HG02981 (cell line): Measurements from ENCODE around the gene TMEM63A.
"Not testable (repeated sequence)": the region's sequence is repeated elsewhere in the genome, so short reads cannot be mapped to it uniquely, and the experiment has no call there.

ENCODE experiments used
- ATAC-seq: cut with Tn5 transposase; IDR thresholded peaks from one replicate; pipeline ENCODE4 v1.9.1; 2021; ENCODE audit warnings: mild to moderate bottlenecking, moderate library complexity; ENCODE audit not compliant: unreplicated experiment

TMEM63A gene

GRCh38 chr1:225881959-225882693 is at the start of gene TMEM63A:
TSS of gene TMEM63A (minus strand) at chr1:225882380. CDS start at chr1:225877580, 4,800 bp downstream.
- ATAC-seq: peak; percentile 51

GRCh38 chr1:225931270-225932136 is 49.3 kb upstream of the TMEM63A start:
- no peak for ATAC-seq

GRCh38 chr1:225930566-225930965 is 48.4 kb upstream of the TMEM63A start:
- ATAC-seq: no peak

- ATAC-seq: not testable (repeated sequence)
Observed at GRCh38 chr1:225929462-225929861, 47.3 kb upstream of the TMEM63A start.

DNA sequence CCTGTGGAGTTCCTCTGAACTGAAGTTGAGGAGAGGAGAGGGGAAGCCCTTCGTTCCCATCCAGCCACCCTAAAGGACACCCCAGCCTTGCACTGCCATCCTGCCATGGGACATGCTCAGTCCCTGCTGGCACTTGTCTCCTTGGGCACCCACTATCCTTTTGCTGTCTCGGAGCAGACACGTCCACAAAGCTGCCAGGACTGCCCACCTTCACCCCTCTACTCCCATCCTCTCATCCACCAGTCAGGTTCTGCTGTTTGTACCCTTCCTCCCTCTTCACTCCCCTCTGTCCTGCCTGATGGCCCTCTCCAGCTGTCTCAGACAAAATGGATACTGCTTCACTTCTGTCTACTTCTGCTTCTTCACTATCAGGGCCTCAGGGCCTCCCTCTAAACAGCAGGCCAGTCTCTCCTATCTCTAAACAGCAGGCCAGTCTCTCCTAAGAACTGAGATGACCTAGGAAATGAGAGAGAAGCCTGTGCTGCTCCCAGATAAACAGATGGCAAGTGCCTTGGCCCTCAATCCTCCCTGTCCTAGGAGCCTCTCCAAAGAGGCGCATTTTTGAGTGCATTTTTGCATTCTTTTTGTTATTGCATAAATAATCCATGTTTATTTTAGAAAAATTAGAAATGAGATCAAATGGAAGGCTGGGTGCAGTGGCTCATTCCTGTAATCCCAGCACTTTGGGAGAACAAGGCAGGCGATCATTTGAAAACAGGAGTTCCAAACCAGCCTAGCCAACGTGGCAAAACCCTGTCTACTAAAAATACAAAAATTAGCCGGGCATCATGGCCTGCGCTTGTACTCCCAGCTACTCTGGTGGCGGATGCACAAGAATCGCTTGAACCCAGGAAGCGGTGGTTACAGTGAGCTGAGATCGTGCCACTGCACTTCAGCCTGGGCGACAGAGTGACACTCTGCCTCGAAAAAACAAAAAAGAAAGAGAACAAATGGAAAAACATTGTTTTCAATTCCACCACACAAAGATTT is 46.3 kb upstream of the TMEM63A start:
- ATAC-seq: no peak

DNA sequence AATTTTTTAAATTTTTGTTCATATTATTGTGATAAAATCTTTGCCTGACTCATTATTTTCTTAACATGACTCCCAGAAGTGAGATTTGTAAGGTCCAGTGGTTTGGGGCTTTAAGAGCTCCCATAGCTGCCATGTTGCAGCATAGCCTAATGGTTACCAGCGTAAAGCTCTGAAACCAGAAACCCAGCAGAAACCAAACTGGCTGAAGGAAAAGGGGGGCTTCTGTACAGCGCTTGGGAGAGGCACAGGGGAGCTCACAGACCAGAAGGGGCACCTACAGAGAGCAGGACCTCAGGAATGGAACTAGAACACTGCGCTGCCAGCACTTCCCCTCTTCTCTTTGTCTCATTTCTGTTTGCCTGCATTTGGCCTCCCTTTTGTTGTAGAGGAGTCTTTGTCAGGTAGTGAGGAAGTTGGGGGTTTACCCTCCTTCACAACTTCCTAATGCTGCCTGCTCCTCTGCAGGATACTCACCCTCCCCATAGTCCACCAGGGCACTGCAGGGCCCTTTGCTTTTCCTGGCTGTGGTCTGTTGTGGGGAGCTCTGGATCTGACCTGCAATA is 44.5 kb upstream of the TMEM63A start:
- no peak for ATAC-seq

DNA sequence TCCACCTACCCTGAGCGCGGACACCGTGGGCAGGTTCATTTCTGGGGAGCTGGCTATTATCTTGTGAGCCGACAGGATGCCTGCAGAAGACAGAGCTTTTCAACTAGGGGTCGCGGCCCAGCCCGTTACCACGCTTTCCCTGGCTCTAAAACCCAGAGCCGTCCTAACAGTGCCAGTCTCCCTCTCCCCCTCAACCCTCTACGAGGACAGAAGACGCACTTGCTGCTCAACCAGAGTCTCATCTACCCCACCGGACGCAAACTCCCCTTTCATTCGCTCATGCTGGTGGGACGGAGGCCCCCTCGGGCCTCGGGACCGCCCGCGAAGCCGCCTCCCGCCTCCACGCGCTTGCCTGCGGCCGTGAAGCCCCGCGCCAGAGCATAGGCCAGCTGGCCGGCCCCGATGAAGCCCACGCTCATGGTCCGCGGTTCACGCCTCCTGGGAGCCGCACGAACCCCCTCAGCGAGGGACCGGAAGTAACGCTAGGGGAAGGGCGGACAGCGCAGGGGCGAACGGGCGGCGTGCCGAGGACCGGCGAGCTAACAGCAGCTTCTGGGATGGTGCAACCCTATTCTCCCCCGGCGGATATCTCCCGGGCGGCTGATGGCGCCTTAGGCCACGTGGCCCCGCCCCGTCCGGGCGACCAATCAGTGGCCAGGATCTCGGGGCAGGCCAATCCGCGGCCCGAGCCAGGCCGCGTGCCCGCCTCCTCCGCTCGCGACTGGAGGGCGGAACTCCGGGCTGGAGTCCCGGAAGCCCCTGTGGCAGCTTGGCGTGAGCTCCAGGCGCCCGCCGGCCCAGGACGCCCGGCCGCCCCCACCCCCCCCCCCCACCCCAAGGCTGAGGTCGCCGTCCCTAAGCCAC is 41.7 kb upstream of the TMEM63A start, which contains the start of gene PYCR2:
PYCR2 (minus strand) TSS at position 559 of the 864 bp plus-strand sequence; CDS start at position 419, 140 bp downstream.
- ATAC-seq: peak; percentile 98

DNA sequence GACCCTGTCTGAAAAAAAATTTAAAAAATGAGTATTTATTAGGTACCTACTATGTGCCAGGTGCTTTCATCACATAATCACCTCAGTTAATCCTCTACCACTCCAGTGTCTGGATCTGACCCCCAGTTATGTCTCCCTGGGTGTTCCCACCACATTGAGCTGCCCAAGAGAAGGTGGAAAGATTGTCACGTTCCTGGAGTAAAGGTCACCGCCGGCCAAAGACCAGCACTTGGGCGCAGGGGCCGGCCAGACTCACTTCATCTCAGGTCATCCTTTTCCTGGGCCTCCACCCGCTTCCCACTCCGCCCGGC is 41.2 kb upstream of the TMEM63A start:
- no peak for ATAC-seq

DNA sequence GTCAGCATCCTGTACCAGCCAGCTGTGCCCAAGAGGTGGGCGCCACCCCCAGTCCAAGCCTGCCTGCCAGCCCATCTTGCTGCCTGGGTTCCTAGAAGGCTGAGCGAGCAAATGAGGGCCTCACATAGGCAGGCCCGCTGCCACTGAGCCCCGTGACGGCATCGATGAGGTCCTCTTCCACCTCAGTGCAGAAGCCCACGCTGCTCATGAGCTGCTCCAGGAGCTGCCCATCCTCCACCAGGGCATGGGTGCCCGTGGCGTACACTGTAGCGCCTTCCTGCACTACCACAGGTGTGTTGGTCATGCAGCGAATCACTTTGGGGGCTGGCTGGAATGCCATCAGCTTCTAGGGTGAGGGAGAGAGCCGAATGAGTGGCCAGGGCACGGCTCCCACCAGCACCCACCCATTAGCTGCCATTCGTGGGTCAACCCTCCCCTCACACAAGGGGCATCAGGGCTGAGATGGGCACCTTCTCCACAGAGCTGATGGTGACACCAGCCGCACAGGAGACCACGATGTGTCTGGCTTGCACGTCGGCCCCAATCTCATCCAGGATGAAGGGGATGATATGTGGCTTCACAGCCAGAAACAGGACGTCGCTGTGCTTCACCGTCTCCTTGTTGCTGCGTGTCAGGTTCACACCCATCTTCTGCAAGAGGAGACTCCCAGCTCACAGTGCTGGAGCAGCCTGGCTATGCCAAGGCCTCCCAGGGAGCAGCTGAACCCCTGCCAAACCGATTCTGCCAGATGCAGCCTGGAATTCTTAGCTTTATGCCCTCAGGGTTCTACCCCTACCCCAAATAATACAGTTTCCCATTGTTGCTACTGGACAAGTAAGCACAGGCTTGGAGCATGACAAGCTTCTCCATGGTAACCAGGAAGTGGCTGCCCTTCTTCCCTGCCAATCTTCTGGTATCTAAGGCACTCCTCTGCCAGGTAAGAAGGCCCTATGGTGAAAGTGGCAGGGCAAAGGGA is 39.8 kb upstream of the TMEM63A start:
- no peak for ATAC-seq

DNA sequence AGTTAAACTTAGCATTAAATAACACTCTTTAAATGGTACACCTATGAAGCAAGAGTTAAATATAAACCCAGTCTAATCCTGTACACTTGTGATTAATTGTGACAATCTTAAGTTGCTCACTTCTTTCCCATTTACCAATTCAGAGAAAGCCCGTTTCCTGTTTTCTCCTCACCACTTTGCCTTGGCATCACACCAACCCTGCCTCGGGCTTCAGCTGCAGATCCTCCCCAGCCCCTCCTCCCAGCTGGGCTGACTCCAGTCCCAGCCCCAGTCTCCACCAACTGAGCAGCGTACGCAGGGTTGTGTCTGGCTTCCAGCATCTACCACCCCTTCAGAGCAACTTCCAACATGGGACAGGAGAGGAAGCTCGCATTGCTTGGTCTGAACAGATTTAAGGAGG is 37.7 kb upstream of the TMEM63A start:
- ATAC-seq: no peak

DNA sequence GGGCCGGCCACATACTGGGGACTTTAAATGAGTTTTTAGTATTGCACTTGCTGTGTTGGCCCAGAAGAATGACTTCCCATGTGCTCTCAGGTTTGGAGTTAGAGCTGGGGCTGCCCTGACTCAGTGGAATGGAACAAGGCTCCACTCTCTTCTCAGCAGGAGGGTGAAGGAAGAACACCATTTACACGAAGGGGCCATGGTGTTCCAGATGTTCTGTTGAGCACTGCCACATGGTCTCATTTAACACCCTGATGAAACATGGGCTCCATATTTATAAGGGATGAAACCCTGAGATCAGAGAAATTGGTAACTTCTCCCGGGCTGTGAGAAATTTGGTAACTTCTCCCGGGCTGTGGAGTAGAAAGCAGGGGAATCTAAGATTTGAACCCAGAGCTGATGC is 36.1 kb upstream of the TMEM63A start:
- no peak for ATAC-seq

GRCh38 chr1:225917536-225917935 is 35.4 kb upstream of the TMEM63A start:
- no peak for ATAC-seq

DNA sequence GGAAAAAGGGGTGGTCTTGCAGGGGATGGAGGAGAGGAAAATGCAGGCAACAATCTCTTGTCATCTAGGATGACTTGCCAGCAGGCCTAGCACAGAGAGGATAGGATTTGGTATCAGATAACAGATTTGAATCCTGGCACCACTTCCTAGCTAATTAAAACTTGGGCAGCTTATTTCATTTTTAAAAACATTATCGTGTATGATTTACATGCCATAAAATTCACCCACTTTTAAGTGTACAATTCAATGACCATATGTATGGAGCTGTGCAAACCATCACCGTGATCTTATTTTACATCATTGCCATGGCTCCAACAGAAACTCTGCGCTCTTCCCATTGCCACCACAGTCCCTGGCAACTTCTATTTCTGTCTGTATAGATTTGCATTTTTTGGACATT is 34.9 kb upstream of the TMEM63A start:
- ATAC-seq: no peak

GRCh38 chr1:225915538-225915991 is 33.4 kb upstream of the TMEM63A start:
- ATAC-seq: no peak

GRCh38 chr1:225914947-225915346 is 32.8 kb upstream of the TMEM63A start:
- no peak for ATAC-seq

DNA sequence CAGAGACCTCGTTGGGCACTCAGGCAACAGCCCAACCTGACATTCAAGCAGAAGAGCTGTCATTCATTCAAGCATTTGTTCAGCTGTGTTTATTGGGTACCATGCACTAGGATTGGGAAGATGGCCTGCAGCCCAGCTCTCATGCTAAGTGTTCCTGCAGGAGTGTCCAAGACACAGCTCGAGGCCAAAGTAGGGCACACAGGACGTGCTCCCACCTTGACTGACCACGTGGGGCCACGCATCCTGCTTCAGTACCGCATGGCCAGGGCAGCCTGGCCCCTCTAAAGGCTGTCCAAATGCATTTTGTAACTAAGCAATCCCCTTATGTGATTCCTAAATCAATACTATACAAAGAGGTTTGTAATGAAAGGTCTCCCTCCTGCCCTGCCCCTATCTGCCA is 32.2 kb upstream of the TMEM63A start:
- no peak for ATAC-seq

DNA sequence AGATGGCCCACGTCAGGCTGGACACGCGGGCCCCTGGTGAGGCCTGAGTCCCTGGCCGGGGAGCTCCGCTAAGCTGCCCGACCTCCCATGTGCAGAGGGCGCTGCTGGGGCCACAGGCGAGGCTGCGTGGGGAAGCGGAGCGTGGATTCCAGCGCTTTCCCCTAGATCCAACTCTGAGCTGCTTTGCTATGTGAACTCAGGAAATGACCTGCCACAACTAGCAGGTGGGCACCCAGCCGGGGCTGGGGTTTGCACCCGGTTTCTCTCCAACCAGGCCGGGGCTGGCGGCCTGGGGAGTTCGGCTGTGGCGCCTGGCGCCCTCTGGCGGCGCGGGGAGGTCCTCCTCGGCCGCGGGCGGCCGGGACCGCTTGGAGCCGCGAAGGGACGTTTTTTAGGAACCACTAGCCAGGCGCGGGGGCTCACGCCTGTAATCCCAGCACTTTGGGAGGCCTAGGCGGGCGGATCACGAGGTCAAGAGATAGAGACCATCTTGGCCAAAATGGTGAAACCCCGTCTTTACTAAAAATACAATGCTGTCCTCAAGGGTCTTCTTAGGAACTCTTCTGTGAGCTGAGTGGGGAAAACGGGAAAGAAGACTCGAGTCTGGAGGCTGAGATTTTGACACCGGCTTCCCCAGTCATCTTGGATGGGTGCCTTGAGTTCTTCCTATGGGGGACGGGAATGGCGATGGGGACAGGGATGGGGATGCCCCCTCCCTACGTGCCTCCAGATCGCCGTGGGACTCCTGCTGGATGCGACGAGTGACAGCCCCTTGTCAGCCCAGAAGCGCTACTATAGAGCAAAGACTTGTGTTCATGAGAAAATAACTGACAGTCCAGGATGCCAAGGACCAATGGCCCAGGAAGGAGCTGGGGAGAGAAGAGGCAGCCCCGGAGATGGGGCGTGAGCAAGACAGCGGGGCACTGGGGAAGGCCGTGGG is 29.3 kb upstream of the TMEM63A start:
- ATAC-seq: peak; percentile 85
